ENCODE measurements around the gene SLITRK6.
"Not testable (repeated sequence)": the region's sequence is repeated elsewhere in the genome, so short reads cannot be mapped to it uniquely, and the experiment has no call there.

- not testable (repeated sequence) for TF ChIP-seq POLR2A, SMC3, NFE2L2, MAFK (IDR thresholded peaks at IDR 0.05; ENCODE audit: low read depth, low read length)
- TF ChIP-seq, protein P1, sequence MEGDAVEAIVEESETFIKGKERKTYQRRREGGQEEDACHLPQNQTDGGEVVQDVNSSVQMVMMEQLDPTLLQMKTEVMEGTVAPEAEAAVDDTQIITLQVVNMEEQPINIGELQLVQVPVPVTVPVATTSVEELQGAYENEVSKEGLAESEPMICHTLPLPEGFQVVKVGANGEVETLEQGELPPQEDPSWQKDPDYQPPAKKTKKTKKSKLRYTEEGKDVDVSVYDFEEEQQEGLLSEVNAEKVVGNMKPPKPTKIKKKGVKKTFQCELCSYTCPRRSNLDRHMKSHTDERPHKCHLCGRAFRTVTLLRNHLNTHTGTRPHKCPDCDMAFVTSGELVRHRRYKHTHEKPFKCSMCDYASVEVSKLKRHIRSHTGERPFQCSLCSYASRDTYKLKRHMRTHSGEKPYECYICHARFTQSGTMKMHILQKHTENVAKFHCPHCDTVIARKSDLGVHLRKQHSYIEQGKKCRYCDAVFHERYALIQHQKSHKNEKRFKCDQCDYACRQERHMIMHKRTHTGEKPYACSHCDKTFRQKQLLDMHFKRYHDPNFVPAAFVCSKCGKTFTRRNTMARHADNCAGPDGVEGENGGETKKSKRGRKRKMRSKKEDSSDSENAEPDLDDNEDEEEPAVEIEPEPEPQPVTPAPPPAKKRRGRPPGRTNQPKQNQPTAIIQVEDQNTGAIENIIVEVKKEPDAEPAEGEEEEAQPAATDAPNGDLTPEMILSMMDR (conservative IDR thresholded peaks at IDR 0.05; ENCODE audit: low read depth, low read length) = not testable (repeated sequence)
Observed at GRCh38 chr13:85743201-85743770, 55.9 kb downstream of the SLITRK6 start.
